Lower leg skin (tissue), 4 donors: ENCODE results near the gene CTNND2. TPM values are rescaled to one million over a fixed set of nuclear protein-coding genes. Genes with fewer than 3 reads are reported as not detected.

ENCODE experiments used
- DNase-seq, 2 donors: peaks; one replicate each; pipeline ENCODE4 v3.0.0-alpha.2; 2019; ENCODE audit warnings: low spot score in 2 of 2
- H3K4me3 ChIP-seq: fragments of 200-600 bp; sonication (generic); 2 replicates; pipeline ENCODE4 v1.5.1; 2017; ENCODE audit warnings: mild to moderate bottlenecking, low read depth; ENCODE audit not compliant: poor library complexity, severe bottlenecking
- POLR2A ChIP-seq, 2 donors: fragments of 450-650 bp; IDR thresholded peaks; one replicate each; pipeline ENCODE4 v1.6.1; 2016 to 2017; ENCODE audit warnings: antibody characterized with exemption in 2 of 2, mild to moderate bottlenecking in 1 of 2, moderate library complexity in 1 of 2
- WGBS, 2 donors: methylation state at CpG; one replicate each; pipeline ENCODE4 v1.1.5; 2018; 5-methylcytosine and 5-hydroxymethylcytosine counted together
- intact Hi-C: fragments of 100-400 bp; cut with DNase I; formaldehyde crosslinking; loops from one replicate; pipeline ENCODE4 v1.15.0; 2023; ENCODE audit warnings: low total_unique reads
- total RNA-seq, 4 donors: library from RNA; depleted of rRNA; stranded (reverse); fragments of >200 nt; gene quantifications; one replicate each; pipeline ENCODE4 v1.1.0, GENCODE V29; 2016
- TF ChIP-seq, protein P1 (sequence below), 3 donors: fragments of 450-650 bp; IDR thresholded peaks; one replicate each; pipeline ENCODE4 v1.5.1; 2016; ENCODE audit warnings: antibody characterized with exemption in 3 of 3, mild to moderate bottlenecking in 3 of 3, moderate library complexity in 2 of 3

Gene CTNND2
- total RNA-seq, 4 donors from 2014 or later, result 0.21 to 2.9 (median 0.55) TPM

DNA sequence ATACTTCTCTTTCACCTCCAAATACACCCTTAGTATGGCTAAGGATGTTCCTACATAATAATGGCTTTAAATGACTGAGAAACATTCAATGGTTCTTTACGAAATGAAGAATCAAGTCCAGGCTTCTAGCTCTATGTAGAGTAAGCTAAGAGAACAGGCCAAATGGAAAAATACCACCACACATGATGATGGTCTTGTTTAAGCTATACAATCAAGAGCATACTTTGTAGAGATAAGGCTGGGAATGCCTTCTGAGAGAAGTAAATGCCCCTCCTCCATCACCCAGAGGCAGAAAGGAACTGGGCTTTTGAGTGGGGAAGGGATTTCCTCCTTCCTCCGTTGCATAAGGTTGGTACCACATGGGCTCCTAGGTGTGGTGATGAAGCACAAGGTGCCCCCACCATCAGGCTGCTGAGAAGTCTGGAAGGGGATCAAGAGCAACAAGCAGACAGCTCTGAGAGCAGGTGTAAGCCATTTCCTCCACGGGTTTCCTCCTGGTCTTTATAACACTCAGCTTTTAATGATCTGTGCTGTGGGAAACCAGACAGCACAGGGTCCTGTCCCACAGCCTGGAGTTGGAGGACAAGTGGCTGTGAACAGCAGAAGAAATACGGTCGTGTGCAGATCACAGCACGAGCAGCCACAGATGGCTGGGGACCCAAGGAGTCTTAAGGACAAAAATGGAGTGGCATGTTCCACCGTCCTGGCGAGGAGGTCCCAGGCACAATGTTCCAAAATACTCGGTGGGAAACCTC, 396.9 kb downstream of the CTNND2 start:
- no peak for DNase-seq
- H3K4me3 ChIP-seq, result no peak overlapping the region
- TF ChIP-seq, protein P1, sequence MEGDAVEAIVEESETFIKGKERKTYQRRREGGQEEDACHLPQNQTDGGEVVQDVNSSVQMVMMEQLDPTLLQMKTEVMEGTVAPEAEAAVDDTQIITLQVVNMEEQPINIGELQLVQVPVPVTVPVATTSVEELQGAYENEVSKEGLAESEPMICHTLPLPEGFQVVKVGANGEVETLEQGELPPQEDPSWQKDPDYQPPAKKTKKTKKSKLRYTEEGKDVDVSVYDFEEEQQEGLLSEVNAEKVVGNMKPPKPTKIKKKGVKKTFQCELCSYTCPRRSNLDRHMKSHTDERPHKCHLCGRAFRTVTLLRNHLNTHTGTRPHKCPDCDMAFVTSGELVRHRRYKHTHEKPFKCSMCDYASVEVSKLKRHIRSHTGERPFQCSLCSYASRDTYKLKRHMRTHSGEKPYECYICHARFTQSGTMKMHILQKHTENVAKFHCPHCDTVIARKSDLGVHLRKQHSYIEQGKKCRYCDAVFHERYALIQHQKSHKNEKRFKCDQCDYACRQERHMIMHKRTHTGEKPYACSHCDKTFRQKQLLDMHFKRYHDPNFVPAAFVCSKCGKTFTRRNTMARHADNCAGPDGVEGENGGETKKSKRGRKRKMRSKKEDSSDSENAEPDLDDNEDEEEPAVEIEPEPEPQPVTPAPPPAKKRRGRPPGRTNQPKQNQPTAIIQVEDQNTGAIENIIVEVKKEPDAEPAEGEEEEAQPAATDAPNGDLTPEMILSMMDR (IDR thresholded peaks at IDR 0.05), result no peak
- intact Hi-C loops, result no loop called here
- WGBS, 2 donors, result 47 to 65% methylated on average over 9 of the region's 9 CpGs

GRCh38 chr5:11504886-11505193, 399.4 kb downstream of the CTNND2 start:
- no peak for DNase-seq
- intact Hi-C loops, result no loop called here
- WGBS, 2 donors, result 54 to 57% methylated on average over 3 of the region's 3 CpGs
- no peak overlapping the region for H3K4me3 ChIP-seq
- TF ChIP-seq POLR2A (IDR thresholded peaks at IDR 0.05), result no peak
- TF ChIP-seq, protein P1 (IDR thresholded peaks at IDR 0.05), result no peak

GRCh38 chr5:11504065-11504885, 400.0 kb downstream of the CTNND2 start:
- 66 to 73% methylated on average over 12 of the region's 12 CpGs for WGBS, 2 donors
- no peak overlapping the region for H3K4me3 ChIP-seq
- DNase-seq, result no peak
- TF ChIP-seq, protein P1 (IDR thresholded peaks at IDR 0.05), result no peak
- TF ChIP-seq POLR2A (IDR thresholded peaks at IDR 0.05), result no peak
- intact Hi-C loops, result no loop called here

DNA sequence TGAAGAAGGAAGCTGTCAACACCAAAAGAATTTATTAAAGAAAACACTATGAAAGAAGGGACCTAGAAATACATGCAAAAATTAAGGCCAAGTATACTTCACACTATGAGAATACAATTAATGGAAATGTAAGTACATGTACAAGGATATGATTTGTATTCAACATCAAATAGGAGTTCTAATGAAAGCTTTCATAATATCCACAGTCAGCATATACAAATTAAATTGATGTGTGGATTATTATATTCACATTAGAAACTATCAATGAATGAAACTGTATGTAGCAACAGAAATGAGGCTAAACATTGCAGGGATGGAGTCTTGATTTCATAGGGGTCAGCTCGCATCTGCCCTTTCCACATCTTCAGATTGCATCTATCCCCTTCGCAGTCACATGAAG, 401.5 kb downstream of the CTNND2 start:
- intact Hi-C loops, result no loop called here
- no peak for TF ChIP-seq POLR2A (IDR thresholded peaks at IDR 0.05)
- TF ChIP-seq, protein P1 (IDR thresholded peaks at IDR 0.05), result no peak
- DNase-seq, result no peak
- no peak overlapping the region for H3K4me3 ChIP-seq
- WGBS, 2 donors, result 95 to 96% methylated on average over 2 of the region's 2 CpGs

DNA sequence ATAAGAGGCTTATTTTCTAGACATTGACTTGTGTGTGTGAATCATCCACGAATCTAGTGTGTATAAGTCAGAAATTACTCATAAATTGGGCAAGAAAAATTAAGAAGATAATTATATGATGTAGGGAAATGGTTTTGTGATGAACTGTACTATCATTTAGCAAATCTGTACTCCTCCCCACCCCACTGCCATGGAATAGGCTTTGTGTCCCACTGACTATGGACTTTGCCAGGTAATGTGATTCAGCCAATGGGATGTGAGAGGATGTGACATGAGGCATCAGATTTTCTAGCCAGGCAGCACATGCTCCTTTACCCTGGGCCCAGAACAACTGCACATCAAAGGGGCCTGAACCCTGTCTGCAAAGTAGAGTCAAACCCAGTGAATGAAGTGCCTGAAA, 406.6 kb downstream of the CTNND2 start:
- TF ChIP-seq, protein P1 (IDR thresholded peaks at IDR 0.05), result no peak
- TF ChIP-seq POLR2A (IDR thresholded peaks at IDR 0.05), result no peak
- intact Hi-C loops, result no loop called here
- no peak for DNase-seq
- no peak overlapping the region for H3K4me3 ChIP-seq
- WGBS, 2 donors, result 63 to 68% methylated on average over 1 of the region's 1 CpG
